Adipocyte (in vitro differentiated cells): ENCODE results near the gene CELSR2.

Source experiments
- DNase-seq: peaks from one replicate; pipeline ENCODE4 v3.0.0-alpha.2; 2015; ENCODE audit warnings: low read depth
- H3K27me3 ChIP-seq: replicated peaks from 2 replicates; pipeline ENCODE4 v1.7.0; 2013; ENCODE audit warnings: mild to moderate bottlenecking, low read length, moderate library complexity; ENCODE audit not compliant: control insufficient read depth, insufficient read depth
- H3K36me3 ChIP-seq: 2 replicates; pipeline ENCODE4 v1.7.0; 2013; ENCODE audit warnings: low read length, mild to moderate bottlenecking, moderate library complexity; ENCODE audit not compliant: control insufficient read depth, insufficient read depth, severe bottlenecking
- H3K4me1 ChIP-seq: 2 replicates; pipeline ENCODE4 v1.7.0; 2013; ENCODE audit warnings: mild to moderate bottlenecking, low read length, moderate library complexity; ENCODE audit not compliant: control insufficient read depth, insufficient read depth
- H3K4me3 ChIP-seq: 2 replicates; pipeline ENCODE4 v1.7.0; 2013; ENCODE audit warnings: mild to moderate bottlenecking, low read length, moderate library complexity
- H3K9ac ChIP-seq: 2 replicates; pipeline ENCODE4 v1.7.0; 2013; ENCODE audit warnings: mild to moderate bottlenecking, low read length, moderate library complexity
- H3K9me3 ChIP-seq: 2 replicates; pipeline ENCODE4 v1.7.0; 2013; ENCODE audit warnings: mild to moderate bottlenecking, low read length, moderate library complexity; ENCODE audit not compliant: control insufficient read depth

The CELSR2 gene

GRCh38 chr1:109262231-109263055, 13.1 kb downstream of the CELSR2 start:
- Histone ChIP-seq H3K9me3 (no peaks in the 10 kb centered on the region), H3K4me3 (no peak overlapping the region), H3K36me3 (no peaks in the 10 kb centered on the region), H3K4me1 (peaks cover 2% of the 10 kb centered on the region), H3K9ac (no peak overlapping the region), H3K27me3 (peaks cover 11% of the 10 kb centered on the region)
- DNase-seq = no peak

- Histone ChIP-seq H3K9me3 (no peaks in the 10 kb centered on the region), H3K4me3 (no peak overlapping the region), H3K36me3 (no peaks in the 10 kb centered on the region), H3K9ac (no peak overlapping the region), H3K27me3 (peaks cover 11% of the 10 kb centered on the region), H3K4me1 (peaks cover 2% of the 10 kb centered on the region)
- no peak for DNase-seq
Measured at GRCh38 chr1:109263234-109263596, 13.9 kb downstream of the CELSR2 start.

GRCh38 chr1:109263597-109264378, 14.4 kb downstream of the CELSR2 start:
- H3K4me1 ChIP-seq = peaks cover 2% of the 10 kb centered on the region
- H3K9ac ChIP-seq = no peak overlapping the region
- no peaks in the 10 kb centered on the region for H3K9me3 ChIP-seq
- no peaks in the 10 kb centered on the region for H3K36me3 ChIP-seq
- DNase-seq = peak; percentile 88
- no peak overlapping the region for H3K4me3 ChIP-seq
- H3K27me3 ChIP-seq = peaks cover 11% of the 10 kb centered on the region

GRCh38 chr1:109264379-109264755, 15.0 kb downstream of the CELSR2 start:
- H3K4me3 ChIP-seq = no peak overlapping the region
- peaks cover 2% of the 10 kb centered on the region for H3K4me1 ChIP-seq
- no peak for DNase-seq
- no peaks in the 10 kb centered on the region for H3K9me3 ChIP-seq
- H3K27me3 ChIP-seq = peaks cover 11% of the 10 kb centered on the region
- H3K9ac ChIP-seq = no peak overlapping the region
- no peaks in the 10 kb centered on the region for H3K36me3 ChIP-seq

GRCh38 chr1:109265016-109265415, 15.7 kb downstream of the CELSR2 start:
- Histone ChIP-seq H3K27me3 (peaks cover 11% of the 10 kb centered on the region), H3K9me3 (no peaks in the 10 kb centered on the region), H3K4me3 (no peak overlapping the region), H3K36me3 (no peaks in the 10 kb centered on the region), H3K9ac (no peak overlapping the region), H3K4me1 (peaks cover 2% of the 10 kb centered on the region)
- no peak for DNase-seq

- DNase-seq = no peak
- H3K36me3 ChIP-seq = no peaks in the 10 kb centered on the region
- H3K9ac ChIP-seq = no peak overlapping the region
- H3K4me1 ChIP-seq = peaks cover 2% of the 10 kb centered on the region
- no peaks in the 10 kb centered on the region for H3K9me3 ChIP-seq
- peaks cover 11% of the 10 kb centered on the region for H3K27me3 ChIP-seq
- H3K4me3 ChIP-seq = no peak overlapping the region
Measured at GRCh38 chr1:109265741-109266330, 16.5 kb downstream of the CELSR2 start.

GRCh38 chr1:109266965-109267364, 17.6 kb downstream of the CELSR2 start:
- DNase-seq = peak; percentile 31
- Histone ChIP-seq H3K9me3 (no peaks in the 10 kb centered on the region), H3K4me1 (peaks cover 2% of the 10 kb centered on the region), H3K27me3 (peaks cover 11% of the 10 kb centered on the region), H3K4me3 (no peak overlapping the region), H3K36me3 (no peaks in the 10 kb centered on the region), H3K9ac (no peak overlapping the region)

- H3K9ac ChIP-seq = no peak overlapping the region
- peaks cover 2% of the 10 kb centered on the region for H3K4me1 ChIP-seq
- H3K4me3 ChIP-seq = no peak overlapping the region
- peaks cover 4% of the 10 kb centered on the region for H3K27me3 ChIP-seq
- no peak for DNase-seq
- no peaks in the 10 kb centered on the region for H3K9me3 ChIP-seq
- H3K36me3 ChIP-seq = no peaks in the 10 kb centered on the region
Measured at GRCh38 chr1:109267743-109268300, 18.5 kb downstream of the CELSR2 start.

- Histone ChIP-seq H3K4me3 (no peak overlapping the region), H3K9me3 (no peaks in the 10 kb centered on the region), H3K9ac (no peak overlapping the region), H3K36me3 (no peaks in the 10 kb centered on the region), H3K27me3 (no peaks in the 10 kb centered on the region), H3K4me1 (peaks cover 2% of the 10 kb centered on the region)
- DNase-seq = no peak
Measured at GRCh38 chr1:109268431-109269211, 19.3 kb downstream of the CELSR2 start.

- no peak overlapping the region for H3K9ac ChIP-seq
- peaks cover 2% of the 10 kb centered on the region for H3K4me1 ChIP-seq
- no peaks in the 10 kb centered on the region for H3K36me3 ChIP-seq
- H3K27me3 ChIP-seq = no peaks in the 10 kb centered on the region
- no peak overlapping the region for H3K4me3 ChIP-seq
- no peaks in the 10 kb centered on the region for H3K9me3 ChIP-seq
- DNase-seq = no peak
Measured at GRCh38 chr1:109269212-109269980, 20.1 kb downstream of the CELSR2 start.
